Right cardiac atrium (tissue), 5 donors: Measurements from ENCODE around the gene MORN1. TPM values are rescaled to one million over a fixed set of nuclear protein-coding genes. Genes with fewer than 3 reads are reported as not detected.
"Not testable (repeated sequence)": the region's sequence is repeated elsewhere in the genome, so short reads cannot be mapped to it uniquely, and the experiment has no call there.

Experiments
- ATAC-seq, 2 donors: fragments of 200-7000 bp; cut with Tn5 transposase; one replicate each; pipeline versions ENCODE4 v1.8.0 to v1.9.1; 2020; ENCODE audit warnings: moderate library complexity in 2 of 2, mild to moderate bottlenecking in 1 of 2
- DNase-seq, 3 donors: peaks; one replicate each; pipeline ENCODE4 v3.0.0-alpha.2; 2020
- H3K27ac ChIP-seq: one replicate; pipeline ENCODE4 v1.5.1; 2013; ENCODE audit warnings: mild to moderate bottlenecking, low read length, control low read depth, moderate library complexity
- H3K27me3 ChIP-seq: one replicate; pipeline ENCODE4 v1.6.1; 2013; ENCODE audit not compliant: control insufficient read depth, insufficient read depth
- H3K4me1 ChIP-seq: one replicate; pipeline ENCODE4 v1.6.1; 2013; ENCODE audit warnings: low read length; ENCODE audit not compliant: control insufficient read depth, insufficient read depth
- H3K4me3 ChIP-seq: one replicate; pipeline ENCODE4 v1.5.1; 2013; ENCODE audit warnings: low read length, control low read depth
- H3K9me3 ChIP-seq: one replicate; pipeline ENCODE4 v1.6.1; 2013; ENCODE audit warnings: low read length; ENCODE audit not compliant: control insufficient read depth
- WGBS: extraction: QIAGEN DNeasy Blood & Tissue Kit; methylation state at CpG from one replicate; pipeline ENCODE4 v1.1.7; 2013; 5-methylcytosine and 5-hydroxymethylcytosine counted together
- intact Hi-C, 4 donors: fragments of 100-400 bp; cut with DNase I; formaldehyde crosslinking; loops; one replicate each; pipeline versions ENCODE4 v1.11.0 to v1.14.0; 2022 to 2023
- polyA plus RNA-seq: library from polyadenylated mRNA; stranded (reverse); fragments of 200-250 nt; gene quantifications from one replicate; pipeline ENCODE4 v1.2.3, GENCODE V29; 2013
- total RNA-seq, 4 donors: library from RNA; stranded (reverse); fragmentation: NEBNext Ultra II Directional; extraction: Animal tissue kit (Norgen Biotek cat#: 25700); gene quantifications; one replicate each; pipeline ENCODE4 v1.2.1, GENCODE V29; 2021
- donor health status: healthy with polysubstance abuse.
- donor health status: DM: no; HTN: yes; CAD: no.
- donor health status: DM: no; HTN: no; CAD: no.
- donor health status: DM: no; HTN: yes; CAD: no; lungs with severe emphysema.
- donor health status: DM: yes; HTN: yes; CAD: no.

The MORN1 gene
- total and polyA plus RNA-seq, 5 donors: 3.2 to 5.1 (median 4.1) TPM

GRCh38 chr1:2300004-2300771 lies 91.2 kb downstream of the MORN1 start:
- peak overlapping the region; percentile 40 for H3K27ac ChIP-seq
- peaks cover 25% of the 10 kb centered on the region for H3K4me1 ChIP-seq
- no peaks in the 10 kb centered on the region for H3K9me3 ChIP-seq
- no peaks in the 10 kb centered on the region for H3K27me3 ChIP-seq
- intact Hi-C loops: loop anchor here in 2 of 4 donors (5.0 kb wide), 1 partner anchor 68 kb away; no protein-coding TSS in a partner anchor
- DNase-seq (peak in 2 of 3 donors; percentile 69), ATAC-seq (peak; percentile 5 to 10)
- WGBS: 44% methylated on average over 32 of the region's 32 CpGs
- H3K4me3 ChIP-seq: no peak overlapping the region

- Histone ChIP-seq H3K4me3 (no peak overlapping the region), H3K9me3 (no peaks in the 10 kb centered on the region), H3K4me1 (peaks cover 31% of the 10 kb centered on the region), H3K27me3 (no peaks in the 10 kb centered on the region), H3K27ac (peak overlapping the region; percentile 40)
- DNase-seq (peak; percentile 79 to 91 (median 90)), ATAC-seq (peak; percentile 50 to 71)
- intact Hi-C loops: no loop called here
- 32% methylated on average over 24 of the region's 24 CpGs for WGBS
Measured at GRCh38 chr1:2299131-2299627, 92.2 kb downstream of the MORN1 start.

- DNase-seq (peak in 2 of 3 donors; percentile 56 to 58), ATAC-seq (no peak)
- 80% methylated on average over 12 of the region's 12 CpGs for WGBS
- intact Hi-C loops: no loop called here
- Histone ChIP-seq H3K4me1 (peaks cover 32% of the 10 kb centered on the region), H3K9me3 (no peaks in the 10 kb centered on the region), H3K27ac (peak overlapping the region; percentile 40), H3K4me3 (no peak overlapping the region), H3K27me3 (no peaks in the 10 kb centered on the region)
Measured at GRCh38 chr1:2298685-2299084, 92.7 kb downstream of the MORN1 start.

- WGBS: 93% methylated on average over 35 of the region's 35 CpGs
- Histone ChIP-seq H3K4me3 (no peak overlapping the region), H3K27me3 (no peaks in the 10 kb centered on the region), H3K4me1 (peaks cover 40% of the 10 kb centered on the region), H3K9me3 (no peaks in the 10 kb centered on the region), H3K27ac (no peak overlapping the region)
- DNase-seq: peak in 2 of 3 donors; percentile 61 to 62
- no peak for ATAC-seq
- intact Hi-C loops: no loop called here
Measured at GRCh38 chr1:2297246-2298011, 93.9 kb downstream of the MORN1 start.

GRCh38 chr1:2296614-2297013 lies 94.7 kb downstream of the MORN1 start:
- ATAC-seq (no peak), DNase-seq (peak in 1 of 3 donors; percentile 44)
- WGBS: 74% methylated on average over 18 of the region's 18 CpGs
- no peak overlapping the region for H3K4me3 ChIP-seq
- no peaks in the 10 kb centered on the region for H3K27me3 ChIP-seq
- H3K9me3 ChIP-seq: no peaks in the 10 kb centered on the region
- intact Hi-C loops: no loop called here
- peaks cover 37% of the 10 kb centered on the region for H3K4me1 ChIP-seq
- H3K27ac ChIP-seq: no peak overlapping the region

GRCh38 chr1:2296211-2296610 lies 95.1 kb downstream of the MORN1 start:
- H3K27ac ChIP-seq, H3K9me3 ChIP-seq, intact Hi-C loops, ATAC-seq, H3K27me3 ChIP-seq, H3K4me3 ChIP-seq, DNase-seq: not testable (repeated sequence)
- WGBS: 62% methylated on average over 9 of the region's 9 CpGs
- peaks cover 36% of the 10 kb centered on the region for H3K4me1 ChIP-seq

- DNase-seq (peak in 1 of 3 donors; percentile 26), ATAC-seq (no peak)
- intact Hi-C loops: no loop called here
- H3K4me1 ChIP-seq: peaks cover 36% of the 10 kb centered on the region
- H3K27ac ChIP-seq: no peak overlapping the region
- H3K9me3 ChIP-seq: no peaks in the 10 kb centered on the region
- 90% methylated on average over 13 of the region's 13 CpGs for WGBS
- no peaks in the 10 kb centered on the region for H3K27me3 ChIP-seq
- no peak overlapping the region for H3K4me3 ChIP-seq
Measured at GRCh38 chr1:2295526-2295925, 95.8 kb downstream of the MORN1 start.

- ATAC-seq: no peak
- H3K27me3 ChIP-seq: no peaks in the 10 kb centered on the region
- H3K9me3 ChIP-seq: no peaks in the 10 kb centered on the region
- no peak overlapping the region for H3K4me3 ChIP-seq
- H3K27ac ChIP-seq: no peak overlapping the region
- intact Hi-C loops: no loop called here
- DNase-seq: peak in 1 of 3 donors; percentile 59
- peaks cover 37% of the 10 kb centered on the region for H3K4me1 ChIP-seq
- WGBS: 71% methylated on average over 5 of the region's 5 CpGs
Measured at GRCh38 chr1:2294725-2295078, 96.7 kb downstream of the MORN1 start.

GRCh38 chr1:2294033-2294724 lies 97.2 kb downstream of the MORN1 start:
- WGBS: 40% methylated on average over 23 of the region's 23 CpGs

GRCh38 chr1:2292725-2293450 lies 98.5 kb downstream of the MORN1 start:
- DNase-seq: peak in 1 of 3 donors; percentile 55
- ATAC-seq: no peak
- H3K27me3 ChIP-seq: no peaks in the 10 kb centered on the region
- 82% methylated on average over 30 of the region's 30 CpGs for whole genome bisulfite sequencing
- no peaks in the 10 kb centered on the region for H3K9me3 ChIP-seq
- H3K4me3 ChIP-seq: no peak overlapping the region
- intact Hi-C loops: no loop called here
- H3K27ac ChIP-seq: no peak overlapping the region
- H3K4me1 ChIP-seq: peaks cover 43% of the 10 kb centered on the region

More at GRCh38 chr1:2294033-2294724, 97.2 kb downstream of the MORN1 start:
- H3K4me1 ChIP-seq: peaks cover 36% of the 10 kb centered on the region
- ATAC-seq: no peak
- H3K27me3 ChIP-seq: no peaks in the 10 kb centered on the region
- H3K4me3 ChIP-seq: no peak overlapping the region
- DNase-seq: peak in 1 of 3 donors; percentile 56
- no peaks in the 10 kb centered on the region for H3K9me3 ChIP-seq
- intact Hi-C loops: no loop called here
- H3K27ac ChIP-seq: no peak overlapping the region
